ENCODE measurements around the gene DNAJB6. TPM values are rescaled to one million over a fixed set of nuclear protein-coding genes. Genes with fewer than 3 reads are reported as not detected.

DNAJB6 gene
- total RNA-seq, 1 experiment from 2014 or later = 288 TPM

- peaks cover 8% of the 10 kb centered on the region for H3K9me3 Mint-ChIP-seq
- H3K27me3 Mint-ChIP-seq (ENCODE audit: low read depth) = no peaks in the 10 kb centered on the region; the same call in 1 of the 2 replicates
- peaks cover 15% of the 10 kb centered on the region for H3K4me1 Mint-ChIP-seq
- DNase-seq (ENCODE audit: low spot score) (no peak), ATAC-seq (no peak)
- ChIA-PET POLR2A (no interaction called here), CTCF (interaction anchor here (0.6 to 2.0 kb wide), 3 partner anchors 18 to 46 kb away, joined by 3 to 7 read pairs (median 3); no protein-coding TSS in a partner anchor)
- H3K27ac Mint-ChIP-seq = no peak overlapping the region
- H3K36me3 Mint-ChIP-seq = peaks cover 8% of the 10 kb centered on the region
- H3K4me3 Mint-ChIP-seq = no peak overlapping the region
- TF ChIP-seq GRHL2 (CRISPR knock-in tag; IDR thresholded peaks at IDR 0.05; ENCODE audit: insufficient replicate concordance, severe bottlenecking) (no peak), E2F5 (CRISPR knock-in tag; IDR thresholded peaks at IDR 0.05) (no peak), OVOL2 (CRISPR knock-in tag; IDR thresholded peaks at IDR 0.05; ENCODE audit: borderline replicate concordance) (no peak), NR3C1 (CRISPR knock-in tag; conservative IDR thresholded peaks at IDR 0.05; ENCODE audit: low read depth) (no peak), NR2C2 (CRISPR knock-in tag; IDR thresholded peaks at IDR 0.05) (no peak), ZNF219 (CRISPR knock-in tag; IDR thresholded peaks at IDR 0.05; ENCODE audit: borderline replicate concordance) (no peak), ARID4B (CRISPR knock-in tag; IDR thresholded peaks at IDR 0.05; ENCODE audit: borderline replicate concordance) (no peak), ATF2 (CRISPR knock-in tag; IDR thresholded peaks at IDR 0.05; ENCODE audit: borderline replicate concordance, low read depth) (no peak), GABPB1 (CRISPR knock-in tag; IDR thresholded peaks at IDR 0.05) (no peak), ZNF138 (CRISPR knock-in tag; conservative IDR thresholded peaks at IDR 0.05) (no peak), PREB (CRISPR knock-in tag; IDR thresholded peaks at IDR 0.05; ENCODE audit: borderline replicate concordance) (no peak), ZNF416 (CRISPR knock-in tag; IDR thresholded peaks at IDR 0.05) (no peak), ETV6 (CRISPR knock-in tag; IDR thresholded peaks at IDR 0.05) (no peak), CREM (CRISPR knock-in tag; IDR thresholded peaks at IDR 0.05) (no peak), PRDM15 (CRISPR knock-in tag; IDR thresholded peaks at IDR 0.05) (no peak)
- TF ChIP-seq, protein P1, sequence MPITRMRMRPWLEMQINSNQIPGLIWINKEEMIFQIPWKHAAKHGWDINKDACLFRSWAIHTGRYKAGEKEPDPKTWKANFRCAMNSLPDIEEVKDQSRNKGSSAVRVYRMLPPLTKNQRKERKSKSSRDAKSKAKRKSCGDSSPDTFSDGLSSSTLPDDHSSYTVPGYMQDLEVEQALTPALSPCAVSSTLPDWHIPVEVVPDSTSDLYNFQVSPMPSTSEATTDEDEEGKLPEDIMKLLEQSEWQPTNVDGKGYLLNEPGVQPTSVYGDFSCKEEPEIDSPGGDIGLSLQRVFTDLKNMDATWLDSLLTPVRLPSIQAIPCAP (CRISPR knock-in tag; IDR thresholded peaks at IDR 0.05) = no peak
- TF ChIP-seq, protein P2, sequence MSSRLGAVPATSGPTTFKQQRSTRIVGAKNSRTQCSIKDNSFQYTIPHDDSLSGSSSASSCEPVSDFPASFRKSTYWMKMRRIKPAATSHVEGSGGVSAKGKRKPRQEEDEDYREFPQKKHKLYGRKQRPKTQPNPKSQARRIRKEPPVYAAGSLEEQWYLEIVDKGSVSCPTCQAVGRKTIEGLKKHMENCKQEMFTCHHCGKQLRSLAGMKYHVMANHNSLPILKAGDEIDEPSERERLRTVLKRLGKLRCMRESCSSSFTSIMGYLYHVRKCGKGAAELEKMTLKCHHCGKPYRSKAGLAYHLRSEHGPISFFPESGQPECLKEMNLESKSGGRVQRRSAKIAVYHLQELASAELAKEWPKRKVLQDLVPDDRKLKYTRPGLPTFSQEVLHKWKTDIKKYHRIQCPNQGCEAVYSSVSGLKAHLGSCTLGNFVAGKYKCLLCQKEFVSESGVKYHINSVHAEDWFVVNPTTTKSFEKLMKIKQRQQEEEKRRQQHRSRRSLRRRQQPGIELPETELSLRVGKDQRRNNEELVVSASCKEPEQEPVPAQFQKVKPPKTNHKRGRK (CRISPR knock-in tag; IDR thresholded peaks at IDR 0.05; ENCODE audit: borderline replicate concordance) = no peak
- TF ChIP-seq, protein P3, sequence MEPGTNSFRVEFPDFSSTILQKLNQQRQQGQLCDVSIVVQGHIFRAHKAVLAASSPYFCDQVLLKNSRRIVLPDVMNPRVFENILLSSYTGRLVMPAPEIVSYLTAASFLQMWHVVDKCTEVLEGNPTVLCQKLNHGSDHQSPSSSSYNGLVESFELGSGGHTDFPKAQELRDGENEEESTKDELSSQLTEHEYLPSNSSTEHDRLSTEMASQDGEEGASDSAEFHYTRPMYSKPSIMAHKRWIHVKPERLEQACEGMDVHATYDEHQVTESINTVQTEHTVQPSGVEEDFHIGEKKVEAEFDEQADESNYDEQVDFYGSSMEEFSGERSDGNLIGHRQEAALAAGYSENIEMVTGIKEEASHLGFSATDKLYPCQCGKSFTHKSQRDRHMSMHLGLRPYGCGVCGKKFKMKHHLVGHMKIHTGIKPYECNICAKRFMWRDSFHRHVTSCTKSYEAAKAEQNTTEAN (CRISPR knock-in tag; IDR thresholded peaks at IDR 0.05) = no peak
- TF ChIP-seq, protein P4, sequence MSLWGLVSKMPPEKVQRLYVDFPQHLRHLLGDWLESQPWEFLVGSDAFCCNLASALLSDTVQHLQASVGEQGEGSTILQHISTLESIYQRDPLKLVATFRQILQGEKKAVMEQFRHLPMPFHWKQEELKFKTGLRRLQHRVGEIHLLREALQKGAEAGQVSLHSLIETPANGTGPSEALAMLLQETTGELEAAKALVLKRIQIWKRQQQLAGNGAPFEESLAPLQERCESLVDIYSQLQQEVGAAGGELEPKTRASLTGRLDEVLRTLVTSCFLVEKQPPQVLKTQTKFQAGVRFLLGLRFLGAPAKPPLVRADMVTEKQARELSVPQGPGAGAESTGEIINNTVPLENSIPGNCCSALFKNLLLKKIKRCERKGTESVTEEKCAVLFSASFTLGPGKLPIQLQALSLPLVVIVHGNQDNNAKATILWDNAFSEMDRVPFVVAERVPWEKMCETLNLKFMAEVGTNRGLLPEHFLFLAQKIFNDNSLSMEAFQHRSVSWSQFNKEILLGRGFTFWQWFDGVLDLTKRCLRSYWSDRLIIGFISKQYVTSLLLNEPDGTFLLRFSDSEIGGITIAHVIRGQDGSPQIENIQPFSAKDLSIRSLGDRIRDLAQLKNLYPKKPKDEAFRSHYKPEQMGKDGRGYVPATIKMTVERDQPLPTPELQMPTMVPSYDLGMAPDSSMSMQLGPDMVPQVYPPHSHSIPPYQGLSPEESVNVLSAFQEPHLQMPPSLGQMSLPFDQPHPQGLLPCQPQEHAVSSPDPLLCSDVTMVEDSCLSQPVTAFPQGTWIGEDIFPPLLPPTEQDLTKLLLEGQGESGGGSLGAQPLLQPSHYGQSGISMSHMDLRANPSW (CRISPR knock-in tag; conservative IDR thresholded peaks at IDR 0.05; ENCODE audit: low read depth) = no peak
Measured at GRCh38 chr7:157293413-157293788, 43.4 kb upstream of the DNAJB6 start.

All from WTC11 (cell line).